HG03159 (cell line): ENCODE results near the gene SPNS3.

Experiments
- ATAC-seq: cut with Tn5 transposase; IDR thresholded peaks from one replicate; pipeline ENCODE4 v1.9.1; 2021; ENCODE audit warnings: mild to moderate bottlenecking, moderate library complexity; ENCODE audit not compliant: unreplicated experiment

The SPNS3 gene, protein sequence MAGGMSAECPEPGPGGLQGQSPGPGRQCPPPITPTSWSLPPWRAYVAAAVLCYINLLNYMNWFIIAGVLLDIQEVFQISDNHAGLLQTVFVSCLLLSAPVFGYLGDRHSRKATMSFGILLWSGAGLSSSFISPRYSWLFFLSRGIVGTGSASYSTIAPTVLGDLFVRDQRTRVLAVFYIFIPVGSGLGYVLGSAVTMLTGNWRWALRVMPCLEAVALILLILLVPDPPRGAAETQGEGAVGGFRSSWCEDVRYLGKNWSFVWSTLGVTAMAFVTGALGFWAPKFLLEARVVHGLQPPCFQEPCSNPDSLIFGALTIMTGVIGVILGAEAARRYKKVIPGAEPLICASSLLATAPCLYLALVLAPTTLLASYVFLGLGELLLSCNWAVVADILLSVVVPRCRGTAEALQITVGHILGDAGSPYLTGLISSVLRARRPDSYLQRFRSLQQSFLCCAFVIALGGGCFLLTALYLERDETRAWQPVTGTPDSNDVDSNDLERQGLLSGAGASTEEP

DNA sequence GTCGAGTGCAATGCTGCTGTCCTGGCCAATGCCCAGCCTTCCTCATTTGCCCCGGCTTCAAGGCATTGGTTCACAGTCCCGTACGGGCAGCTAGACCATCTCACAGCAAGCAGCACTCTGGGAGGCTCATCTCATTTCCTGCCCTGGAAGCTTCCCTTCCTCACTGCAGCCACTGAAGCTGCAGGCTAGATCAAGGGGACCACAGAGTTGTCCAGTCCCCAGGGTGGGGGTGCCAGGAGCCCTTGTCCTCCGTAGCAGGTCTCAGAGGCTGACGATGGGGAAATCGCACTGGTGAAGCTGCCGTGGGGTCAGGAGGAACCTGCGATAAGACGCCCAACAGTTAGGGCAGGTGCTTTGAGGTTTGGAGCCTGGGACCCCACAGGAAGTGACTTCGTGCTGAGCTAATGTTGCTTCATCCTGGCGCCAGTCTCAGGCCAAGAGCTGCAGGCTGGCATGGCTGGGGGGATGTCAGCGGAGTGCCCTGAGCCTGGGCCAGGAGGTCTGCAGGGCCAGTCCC, at the start of gene SPNS3:
SPNS3 (plus strand) TSS at position 426 of the 517 bp plus-strand sequence; CDS start at position 454, 28 bp downstream.
- no peak for ATAC-seq

DNA sequence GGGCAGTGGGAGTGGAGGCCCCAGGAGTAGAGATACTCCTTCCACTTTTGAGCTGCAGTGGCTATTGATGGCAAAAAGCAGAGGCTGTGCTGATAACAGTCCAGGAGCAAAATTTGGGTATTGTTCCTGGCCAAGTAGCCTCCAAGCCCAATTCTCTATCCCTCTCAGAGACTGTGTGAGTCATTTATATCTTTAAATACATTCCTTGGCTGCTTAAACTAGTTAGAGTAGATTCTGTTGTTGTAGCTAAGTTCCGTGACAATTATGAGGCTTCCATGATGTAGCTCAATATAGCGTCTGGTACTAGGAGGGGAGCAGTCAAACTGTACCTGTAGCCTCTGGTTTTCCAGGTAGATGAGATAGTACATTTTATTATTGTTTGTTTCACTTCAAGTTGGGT, 47.3 kb upstream of the SPNS3 start:
- no peak for ATAC-seq

DNA sequence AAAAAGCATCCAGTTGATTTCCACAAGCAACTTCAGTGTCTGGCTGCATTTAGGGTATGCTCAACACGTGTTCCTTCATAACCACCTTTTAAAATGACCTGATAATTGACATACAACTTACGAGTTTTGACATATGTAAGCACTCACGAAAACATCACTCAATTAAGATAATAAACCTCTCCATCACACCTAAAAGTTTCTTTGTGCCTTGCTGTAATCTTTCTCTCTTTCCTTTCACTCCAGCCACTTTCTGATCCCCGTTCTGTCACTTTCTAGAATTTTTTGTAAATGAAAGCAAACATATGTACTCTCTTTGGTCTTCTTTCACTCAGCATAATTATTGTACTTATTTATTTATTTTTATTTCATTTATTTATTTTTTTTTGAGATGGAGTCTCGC, 46.6 kb upstream of the SPNS3 start:
- ATAC-seq = no peak

DNA sequence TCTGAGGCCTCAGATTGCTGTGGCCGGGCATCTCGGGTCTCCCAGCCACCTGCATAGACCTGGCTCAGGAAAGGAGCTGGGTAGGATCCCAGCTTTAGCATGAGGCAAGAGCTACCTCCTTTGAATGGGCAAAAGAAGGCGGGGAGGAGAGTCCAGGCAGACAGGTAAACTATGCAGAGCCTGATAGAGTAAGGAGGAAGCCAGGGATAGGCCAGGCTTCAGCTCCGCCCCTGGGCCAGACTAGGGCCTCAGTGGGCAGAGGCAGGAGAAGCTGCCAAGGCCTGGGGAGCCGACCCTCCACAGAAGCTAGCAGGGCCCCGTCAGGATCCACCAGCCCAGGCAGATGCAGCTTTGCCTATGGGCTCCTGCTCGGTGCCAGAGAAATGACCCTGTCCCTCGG, 44.7 kb upstream of the SPNS3 start:
- ATAC-seq = no peak

DNA sequence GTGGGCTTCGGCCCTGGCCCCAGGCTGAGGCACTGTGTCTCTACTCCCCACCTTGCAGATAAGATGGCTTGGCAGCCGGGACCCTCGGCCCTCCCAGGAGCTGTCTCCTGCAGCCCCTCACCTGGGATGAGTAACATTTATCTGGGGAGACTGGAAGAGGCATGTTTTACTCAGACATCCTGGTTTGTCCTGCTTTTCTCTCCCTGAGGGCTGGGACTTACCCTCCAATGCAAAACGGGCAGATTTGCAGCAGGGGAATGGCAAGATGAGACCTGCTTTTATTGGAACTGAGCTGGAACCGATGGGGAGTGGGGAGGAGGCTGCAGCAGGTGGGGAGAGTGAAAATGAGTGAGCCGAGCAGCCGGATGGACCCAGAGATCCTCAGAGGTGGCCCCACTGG, 39.9 kb upstream of the SPNS3 start:
- no peak for ATAC-seq

DNA sequence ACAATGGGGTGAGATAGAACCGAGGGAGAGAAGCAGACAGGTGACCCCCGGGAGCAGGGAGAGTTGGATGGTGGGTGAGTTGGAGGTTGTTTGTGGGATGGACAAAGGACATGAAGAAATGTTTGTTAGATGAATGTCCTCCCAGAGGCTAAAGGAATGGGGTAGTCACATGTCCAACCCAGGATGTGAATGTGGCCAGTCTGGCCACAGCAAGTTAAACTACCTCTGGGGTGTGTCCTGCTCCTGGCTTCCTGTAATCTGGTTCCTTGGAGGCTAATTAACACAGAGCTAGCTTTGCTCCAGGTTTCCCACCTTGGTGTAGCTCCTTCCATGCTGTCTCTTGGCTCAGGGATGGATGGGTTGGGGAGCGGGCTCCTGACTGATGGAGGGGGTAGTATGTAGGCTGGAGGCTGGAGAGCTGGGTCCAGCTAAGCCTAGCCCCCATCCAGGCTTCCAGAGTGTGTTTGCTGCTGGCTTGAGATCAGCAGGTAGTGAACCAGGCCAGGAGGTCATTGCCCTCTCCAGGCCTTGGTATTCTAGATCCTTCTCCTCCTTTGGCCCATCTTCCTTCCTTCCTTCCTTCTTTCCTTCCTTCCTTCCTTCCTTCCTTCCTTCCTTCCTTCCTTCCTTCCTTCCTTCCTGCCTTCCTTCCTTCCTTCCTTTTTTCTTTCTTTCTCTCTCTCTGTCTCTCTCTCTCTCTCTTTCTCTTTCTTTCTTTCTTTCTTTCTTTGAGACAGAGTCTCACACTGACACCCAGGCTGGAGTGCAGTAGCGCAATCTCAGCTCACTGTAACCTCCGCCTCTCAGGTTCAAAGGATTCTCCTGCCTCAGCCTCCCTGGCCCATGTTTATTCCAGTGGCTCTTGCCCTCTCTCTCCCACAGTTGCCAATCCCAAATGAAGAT, 39.3 kb upstream of the SPNS3 start:
- no peak for ATAC-seq

DNA sequence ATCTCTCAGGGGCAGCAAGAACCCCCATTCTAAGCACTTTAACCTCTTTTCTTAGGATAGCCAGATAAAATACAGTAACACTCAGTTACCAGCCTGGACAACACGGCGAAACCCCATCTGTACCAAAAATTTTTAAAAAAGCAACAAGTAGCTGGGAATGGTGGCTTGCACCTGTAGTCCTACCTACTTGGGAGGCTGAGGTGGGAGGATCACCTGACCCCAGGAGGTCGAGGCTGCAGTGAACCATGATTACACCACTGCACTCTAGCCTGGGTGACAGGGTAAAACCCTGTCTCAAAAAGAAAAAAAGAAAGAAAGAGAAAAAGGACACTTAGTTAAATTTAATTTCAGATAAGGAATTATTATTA, 38.6 kb upstream of the SPNS3 start:
- ATAC-seq = no peak

DNA sequence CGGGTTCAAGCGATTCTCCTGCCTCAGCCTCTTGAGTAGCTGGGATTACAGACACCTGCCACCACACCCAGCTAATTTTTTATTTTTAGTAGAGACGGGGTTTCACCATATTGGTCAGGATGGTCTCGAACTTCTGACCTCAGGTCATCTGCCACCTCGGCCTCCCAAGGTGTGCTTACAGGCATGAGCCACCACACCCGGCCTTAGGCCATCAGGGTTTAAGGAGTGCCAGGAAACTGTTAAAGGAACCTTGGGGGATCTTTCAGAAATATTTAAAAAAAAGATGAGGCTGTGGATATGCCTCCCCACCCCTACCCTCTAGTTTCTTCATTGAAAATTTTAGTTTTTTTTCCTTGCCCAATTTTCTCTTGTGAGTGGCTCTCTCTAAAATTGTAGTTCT, 35.9 kb upstream of the SPNS3 start:
- no peak for ATAC-seq

DNA sequence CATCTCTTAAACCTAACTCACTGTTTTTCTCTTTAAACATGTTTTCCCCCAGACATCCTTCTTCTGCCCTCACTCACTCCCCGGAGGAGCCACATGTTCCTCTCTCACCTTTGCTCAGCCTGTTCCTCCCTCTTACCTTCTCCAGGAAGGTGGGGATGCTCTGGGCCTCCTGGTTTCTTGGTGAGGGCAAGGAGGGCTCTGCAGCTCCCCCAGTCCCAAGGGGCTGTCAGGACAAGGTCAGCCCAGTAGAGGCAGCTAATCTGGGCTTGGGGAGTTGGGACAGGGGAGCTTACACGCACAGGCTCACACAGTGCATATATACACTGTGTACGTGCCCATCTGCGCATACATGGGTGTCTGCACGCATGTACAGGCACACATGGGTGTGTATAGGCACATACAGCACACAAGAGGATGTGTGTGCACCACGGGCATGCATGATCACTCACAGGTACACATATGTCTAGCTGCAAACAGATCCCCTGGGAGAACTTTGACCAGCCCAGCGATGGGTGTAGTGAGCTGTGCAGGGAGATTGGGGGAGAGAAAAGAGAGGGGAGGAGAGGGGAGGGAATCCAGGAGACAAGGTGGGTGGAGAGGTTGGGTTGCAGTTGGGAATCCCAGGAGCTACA, 28.6 kb upstream of the SPNS3 start:
- no peak for ATAC-seq

DNA sequence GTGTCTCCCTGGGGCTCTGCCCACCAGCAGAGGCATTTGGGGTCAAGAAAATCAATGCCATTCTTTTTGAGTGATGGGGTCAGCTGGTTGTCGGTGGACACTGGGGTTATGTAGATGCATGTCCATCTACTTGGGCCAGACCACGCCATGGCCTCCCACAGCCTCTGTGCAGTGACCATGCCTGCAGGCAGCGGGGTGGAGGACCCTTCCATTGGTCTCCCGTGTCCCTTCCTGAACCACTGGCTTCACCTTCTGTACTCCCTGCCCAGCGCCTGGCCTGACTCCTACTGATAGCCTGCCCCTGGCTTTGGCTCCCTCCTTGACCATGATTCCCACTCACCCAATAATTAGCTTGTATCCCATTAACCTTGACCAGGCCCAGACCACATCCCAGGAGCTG, 28.0 kb upstream of the SPNS3 start:
- no peak for ATAC-seq

DNA sequence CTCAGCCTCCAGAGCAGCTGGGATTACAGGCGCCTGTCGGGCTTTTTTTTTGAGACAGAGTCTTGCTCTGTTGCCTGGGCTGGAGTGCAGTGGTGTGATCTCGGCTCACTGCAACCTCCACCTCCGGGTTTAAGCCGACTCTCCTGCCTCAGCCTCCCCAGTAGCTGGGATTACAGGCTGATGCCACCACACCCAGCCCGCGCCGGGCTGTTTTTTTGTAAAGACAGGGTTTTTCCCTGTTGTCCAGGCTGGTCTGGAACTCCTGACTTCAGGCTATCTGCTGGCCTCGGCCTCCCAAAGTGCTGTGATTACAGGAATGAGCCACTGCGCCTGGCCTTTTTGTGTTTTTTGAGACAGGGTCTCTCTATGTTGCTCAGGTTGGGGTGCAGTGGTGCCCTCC, 27.4 kb upstream of the SPNS3 start:
- no peak for ATAC-seq

DNA sequence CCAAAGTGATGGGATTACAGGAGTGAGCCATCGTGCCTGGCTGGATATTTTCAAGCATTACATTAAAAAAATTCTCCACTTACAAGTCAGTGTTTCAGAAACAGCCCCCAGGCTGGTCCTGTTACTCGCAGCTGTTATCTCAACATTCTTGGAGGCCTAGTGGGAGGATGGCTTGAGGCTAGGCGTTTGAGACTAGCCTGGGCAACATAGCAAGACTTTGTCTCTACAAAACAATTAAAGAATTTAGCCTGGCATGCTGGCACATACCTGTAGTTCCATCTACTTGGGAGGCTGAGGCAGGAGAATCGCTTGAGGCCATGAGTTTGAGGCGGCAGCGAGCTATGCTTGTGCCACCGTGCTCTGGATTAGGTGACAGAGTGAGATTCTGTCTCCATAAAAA, 26.5 kb upstream of the SPNS3 start:
- no peak for ATAC-seq

DNA sequence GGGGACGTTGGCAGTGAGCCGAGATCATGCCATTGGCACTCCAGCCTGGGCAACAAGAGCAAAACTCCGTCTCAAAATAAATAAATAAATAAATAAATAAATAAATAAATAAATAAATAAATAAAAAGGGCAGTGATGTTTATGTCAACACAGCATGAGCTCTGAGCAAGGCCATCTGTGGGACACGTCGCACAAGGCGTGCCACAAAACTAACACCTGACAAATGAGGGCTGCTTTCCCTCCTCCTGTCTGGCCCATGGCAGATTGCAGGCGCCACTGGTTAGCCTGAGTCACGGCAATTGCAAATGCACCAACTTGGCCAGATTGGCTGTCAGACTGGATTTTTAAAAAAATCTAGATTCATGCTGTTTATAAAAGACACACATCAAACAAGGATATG, 25.9 kb upstream of the SPNS3 start:
- no peak for ATAC-seq

DNA sequence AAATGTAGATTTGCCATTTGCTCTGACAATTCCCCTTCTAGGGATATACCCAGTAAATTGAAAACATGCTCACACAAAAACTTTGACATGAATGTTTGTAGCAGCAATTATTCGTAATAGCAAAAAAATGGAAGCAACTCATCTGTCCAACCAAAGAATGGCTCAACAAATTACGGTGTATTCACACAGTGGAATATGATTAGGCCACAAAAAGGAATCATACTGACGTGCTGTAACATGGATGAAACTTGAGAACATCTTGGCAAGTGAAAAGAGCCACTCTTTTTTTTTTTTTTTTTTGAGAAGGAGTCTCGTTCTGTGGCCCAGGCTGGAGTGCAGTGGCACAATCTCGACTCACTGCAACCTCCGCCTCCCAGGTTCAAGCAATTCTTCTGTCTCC, 24.1 kb upstream of the SPNS3 start:
- no peak for ATAC-seq

DNA sequence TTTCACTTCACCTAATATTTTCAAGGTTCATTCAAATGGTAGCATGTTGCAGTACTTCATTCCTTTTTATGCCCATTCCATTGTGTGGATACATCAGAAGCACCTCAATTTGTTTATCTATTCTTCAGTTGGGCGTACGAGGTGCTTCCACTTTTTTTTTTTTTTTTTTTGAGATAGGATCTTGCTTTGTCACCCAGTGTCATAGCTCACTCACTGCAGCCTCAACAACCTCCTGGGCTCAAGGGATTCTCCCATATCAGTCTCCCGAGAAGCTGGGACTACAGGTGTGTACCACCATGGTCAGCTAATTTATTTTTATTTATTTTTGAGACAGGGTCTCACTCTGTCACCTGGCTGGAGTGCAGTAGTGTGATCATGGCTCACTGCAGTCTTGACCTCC, 22.5 kb upstream of the SPNS3 start:
- ATAC-seq = no peak

DNA sequence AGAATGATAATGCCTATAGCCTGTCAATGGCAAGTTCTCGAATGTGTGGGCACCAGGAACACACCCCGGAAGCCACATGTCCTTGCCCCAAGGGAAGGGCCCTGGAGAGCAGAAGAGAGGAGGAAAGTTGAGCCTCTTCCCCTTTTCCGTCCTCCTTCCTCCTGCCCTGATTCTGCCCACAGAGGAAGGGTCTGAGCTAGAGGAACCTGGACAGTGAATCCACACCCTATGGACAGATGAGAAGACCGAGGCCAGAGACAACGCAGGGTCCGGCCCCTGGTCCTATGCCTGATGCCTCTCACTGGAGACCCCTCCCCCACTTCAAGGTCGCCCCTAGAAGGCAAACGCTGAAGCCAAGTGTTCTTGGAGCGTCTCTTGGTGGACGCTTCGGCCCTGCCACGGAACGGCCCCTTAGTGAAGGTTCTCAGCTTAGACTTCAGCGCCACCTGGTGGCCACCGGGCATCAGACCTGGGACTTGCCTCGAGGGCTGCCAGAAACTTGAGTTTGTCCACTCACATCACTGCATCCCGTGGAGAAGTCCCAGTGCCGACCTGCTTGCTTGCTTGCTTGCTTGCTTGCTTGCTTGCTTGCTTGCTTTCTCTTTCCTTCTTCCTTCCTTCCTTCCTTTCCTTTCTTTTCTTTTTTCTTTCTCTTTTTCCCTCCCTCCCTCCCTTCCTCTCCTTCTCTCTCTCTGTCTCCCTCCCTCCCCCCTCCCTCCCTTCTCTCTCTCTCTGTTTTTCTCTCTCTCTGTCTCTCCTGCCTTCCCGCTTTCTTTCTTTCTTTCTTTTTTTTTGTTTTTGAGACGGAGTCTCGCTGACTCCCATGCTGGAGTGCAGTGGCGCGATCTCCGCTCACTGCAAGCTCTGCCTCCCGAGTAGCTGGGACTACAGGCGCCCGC, 20.6 kb upstream of the SPNS3 start:
- ATAC-seq = peak; percentile 53

DNA sequence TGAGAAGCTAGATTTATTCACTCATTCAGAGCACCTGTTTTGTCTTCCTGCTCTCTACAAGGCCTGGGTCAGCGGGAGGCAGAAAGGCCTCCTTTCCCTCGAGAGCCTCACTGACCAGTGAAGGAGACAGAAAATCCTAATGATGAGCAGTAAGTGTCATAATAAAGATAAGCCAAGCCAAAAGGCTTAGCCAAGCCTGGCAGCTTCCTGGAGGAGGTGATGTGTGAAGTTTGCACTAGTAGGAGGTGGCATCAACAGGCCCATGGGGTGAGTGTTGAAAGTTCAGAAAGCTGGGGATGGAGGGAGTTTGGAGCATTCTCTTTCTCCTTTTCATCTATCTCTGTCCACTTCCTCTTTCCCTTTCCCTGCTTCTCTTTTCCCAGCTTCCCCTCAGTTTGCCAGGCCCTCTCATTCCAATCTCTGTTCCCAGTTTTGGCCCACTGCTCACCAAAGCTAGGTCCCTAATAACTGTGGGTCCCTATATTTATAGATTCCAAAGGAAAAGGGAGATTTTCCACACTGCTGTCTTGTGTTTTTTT, 16.5 kb upstream of the SPNS3 start:
- no peak for ATAC-seq

DNA sequence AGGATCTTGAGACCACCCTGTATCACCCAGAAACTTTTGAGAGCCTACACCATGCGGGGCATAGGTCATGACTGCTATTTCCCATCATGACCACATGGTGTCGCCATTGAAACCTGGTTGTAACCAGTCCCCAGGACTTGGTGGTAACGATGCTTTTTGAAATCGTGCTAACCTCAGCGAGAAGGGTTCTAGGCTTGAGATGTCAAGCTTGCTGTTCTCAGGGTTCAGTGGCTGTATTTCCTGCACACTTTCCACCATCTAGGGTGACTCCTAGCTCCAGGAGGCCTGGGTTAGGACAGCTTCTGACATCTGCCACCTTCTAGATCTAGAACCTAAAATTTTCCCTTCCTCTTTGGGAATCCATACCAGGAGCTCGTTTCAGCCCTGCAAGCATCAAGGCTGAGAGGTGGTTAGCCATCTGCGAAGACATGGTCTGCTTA, 13.0 kb upstream of the SPNS3 start:
- no peak for ATAC-seq

DNA sequence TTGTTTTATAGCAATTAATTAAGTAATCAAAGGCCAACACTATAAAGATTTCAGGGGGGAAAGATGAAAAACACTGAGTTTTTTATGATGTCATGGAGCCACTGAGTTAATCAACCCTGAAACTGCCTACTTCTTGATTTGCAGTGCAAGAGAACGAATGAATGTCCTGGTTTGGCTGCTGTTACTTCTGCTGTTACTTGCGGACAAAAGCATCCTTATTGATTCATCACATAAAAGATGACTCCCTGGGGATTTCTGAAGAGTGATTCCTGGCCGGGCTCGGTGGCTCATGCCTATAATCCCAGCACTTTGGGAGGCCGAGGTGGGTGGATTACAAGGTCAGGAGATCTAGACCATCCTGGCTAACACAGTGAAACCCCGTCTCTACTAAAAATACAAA, 10.9 kb upstream of the SPNS3 start:
- no peak for ATAC-seq

DNA sequence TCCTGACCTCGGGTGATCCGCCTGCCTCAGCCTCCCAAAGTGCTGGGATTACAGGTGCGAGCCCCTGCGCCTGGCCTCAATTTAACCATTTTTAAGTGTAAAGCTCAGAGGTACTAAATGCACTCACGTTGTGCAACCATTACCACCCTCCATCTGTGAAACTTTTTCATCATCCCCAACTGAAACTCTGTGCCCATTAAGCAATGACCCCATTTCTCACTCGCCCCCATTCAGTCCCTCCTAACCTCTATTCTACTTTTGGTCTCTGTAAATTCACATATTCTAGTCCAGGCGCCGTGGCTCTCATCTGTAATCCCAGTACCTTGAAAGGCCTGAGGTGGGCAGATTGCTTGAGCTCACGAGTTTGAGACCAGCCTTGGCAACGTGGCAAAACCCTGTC, 8.3 kb upstream of the SPNS3 start:
- ATAC-seq = no peak
